ENCODE data around the gene ZNF219.
A peak's percentile ranks its signal among the peaks of the same experiment; 100 is the strongest.

The ZNF219 gene

GRCh38 chr14:21101802-21102413 lies 3.5 kb upstream of the ZNF219 start:
- DNase-seq = no peak

- no peak for DNase-seq
Observed at GRCh38 chr14:21100931-21101330, 2.5 kb upstream of the ZNF219 start, which contains the start of gene TMEM253. TSS of gene TMEM253 (plus strand) at chr14:21101066. CDS start at chr14:21101344, 278 bp downstream.

GRCh38 chr14:21099596-21099985 lies 1.1 kb upstream of the ZNF219 start:
- no peak for DNase-seq

- DNase-seq = no peak
Observed at GRCh38 chr14:21098892-21099595, 589 bp upstream of the ZNF219 start.

- no peak for DNase-seq
Observed at GRCh38 chr14:21097636-21098075, 799 bp downstream of the ZNF219 start.

GRCh38 chr14:21096978-21097635 lies 1.3 kb downstream of the ZNF219 start:
- no peak for DNase-seq

- no peak for DNase-seq
Observed at GRCh38 chr14:21096438-21096837, 2.0 kb downstream of the ZNF219 start.

- DNase-seq = no peak
Observed at GRCh38 chr14:21095430-21096205, 2.8 kb downstream of the ZNF219 start.

- no peak for DNase-seq
Observed at GRCh38 chr14:21093769-21094681, 4.4 kb downstream of the ZNF219 start.

GRCh38 chr14:21093018-21093417 lies 5.4 kb downstream of the ZNF219 start:
- DNase-seq = no peak

GRCh38 chr14:21092273-21093011 lies 6.0 kb downstream of the ZNF219 start:
- peak; percentile 89 for DNase-seq

- DNase-seq = no peak
Observed at GRCh38 chr14:21091821-21092272, 6.6 kb downstream of the ZNF219 start.

GRCh38 chr14:21090940-21091663 lies 7.4 kb downstream of the ZNF219 start:
- DNase-seq = no peak

GRCh38 chr14:21090194-21090939 lies 8.1 kb downstream of the ZNF219 start:
- DNase-seq = no peak

GRCh38 chr14:21089877-21090193 lies 8.6 kb downstream of the ZNF219 start:
- DNase-seq = no peak

- no peak for DNase-seq
Observed at GRCh38 chr14:21089271-21089670, 9.2 kb downstream of the ZNF219 start.

GRCh38 chr14:21088687-21089086 lies 9.8 kb downstream of the ZNF219 start:
- no peak for DNase-seq

GRCh38 chr14:21087294-21088091 lies 11.0 kb downstream of the ZNF219 start:
- peak; percentile 31 for DNase-seq

GRCh38 chr14:21086908-21087293 lies 11.6 kb downstream of the ZNF219 start:
- DNase-seq = no peak

Measured in activated T-cell treated with anti-CD3 and anti-CD28 coated beads for 4 hours (primary cell).